K562 (cell line): Measurements from ENCODE around the gene ICAM3. TPM values are rescaled to one million over a fixed set of nuclear protein-coding genes. Genes with fewer than 3 reads are reported as not detected.
A peak's percentile ranks its signal among the peaks of the same experiment; 100 is the strongest.

Experiments used
- BRD4 ChIP-seq: fragments of 200-600 bp; sonication (generic); IDR thresholded peaks from 2 replicates; pipeline ENCODE4 v1.6.1; 2017; ENCODE audit warnings: inconsistent platforms
- CREBBP ChIP-seq: IDR thresholded peaks from one replicate; pipeline ENCODE4 v1.6.1; 2012; ENCODE audit warnings: low read depth, mild to moderate bottlenecking, control low read depth, inconsistent platforms, low read length
- CXXC5 ChIP-seq: fragments of 250-450 bp; sonication (Bioruptor Pico); IDR thresholded peaks from 2 replicates; pipeline ENCODE4 v1.8.0; 2022; ENCODE audit warnings: inconsistent platforms, mild to moderate bottlenecking, moderate library complexity
- FIP1L1 ChIP-seq: fragments of 200-400 bp; formaldehyde crosslinking; IDR thresholded peaks from 2 replicates; pipeline ENCODE4 v1.6.1; 2018; ENCODE audit warnings: mild to moderate bottlenecking, low read depth, low read length; ENCODE audit not compliant: poor library complexity, severe bottlenecking
- FOS ChIP-seq: IDR thresholded peaks from 3 replicates; pipeline ENCODE4 v1.6.1; 2011; ENCODE audit not compliant: insufficient read length; ENCODE audit errors: extremely low read depth
- HNRNPK ChIP-seq: fragments of 200-400 bp; formaldehyde crosslinking; IDR thresholded peaks from one replicate; pipeline ENCODE4 v1.6.1; 2018; ENCODE audit warnings: mild to moderate bottlenecking, low read depth, low read length; ENCODE audit not compliant: poor library complexity, severe bottlenecking
- HSF4 ChIP-seq: fragments of 250-450 bp; sonication (Bioruptor Pico); IDR thresholded peaks from 2 replicates; pipeline ENCODE4 v2.1.2; 2022; ENCODE audit warnings: mild to moderate bottlenecking, moderate library complexity, borderline replicate concordance
- KHSRP ChIP-seq: fragments of 450-650 bp; IDR thresholded peaks from 2 replicates; pipeline ENCODE4 v1.6.1; 2017
- KLF6 ChIP-seq: fragments of 250-450 bp; sonication (Bioruptor Pico); IDR thresholded peaks from 2 replicates; pipeline ENCODE4 v1.4.0; 2020; ENCODE audit warnings: mild to moderate bottlenecking, moderate library complexity, borderline replicate concordance
- MEIS2 ChIP-seq: fragments of 450-650 bp; IDR thresholded peaks from 2 replicates; pipeline ENCODE4 v1.6.1; 2014; ENCODE audit warnings: mild to moderate bottlenecking; ENCODE audit not compliant: partially characterized antibody
- NBN ChIP-seq: fragments of 450-650 bp; IDR thresholded peaks from 2 replicates; pipeline ENCODE4 v1.6.1; 2016; ENCODE audit warnings: low read depth, mild to moderate bottlenecking
- NFIC ChIP-seq: fragments of 450-650 bp; IDR thresholded peaks from 2 replicates; pipeline ENCODE4 v1.6.1; 2017; ENCODE audit warnings: mild to moderate bottlenecking, inconsistent platforms
- NRF1 ChIP-seq, 2 experiments: fragments of 450-650 bp; IDR thresholded peaks in 1 of 2; conservative IDR thresholded peaks in 1 of 2; 2 replicates each; pipeline ENCODE4 v1.6.1; 2014; ENCODE audit warnings: mild to moderate bottlenecking in 2 of 2
- PCBP1 ChIP-seq: fragments of 200-400 bp; formaldehyde crosslinking; IDR thresholded peaks from 2 replicates; pipeline ENCODE4 v1.6.1; 2018; ENCODE audit warnings: mild to moderate bottlenecking, low read depth, low read length; ENCODE audit not compliant: poor library complexity, severe bottlenecking
- POLR2A ChIP-seq: fragments of 450-650 bp; conservative IDR thresholded peaks from 2 replicates; pipeline ENCODE4 v1.6.1; 2016
- SMAD1 ChIP-seq: fragments of 150-350 bp; IDR thresholded peaks from 2 replicates; pipeline ENCODE4 v1.6.1; 2014; ENCODE audit warnings: low read length, low read depth; ENCODE audit not compliant: partially characterized antibody
- TCF7L2 ChIP-seq: fragments of 150-350 bp; IDR thresholded peaks from 2 replicates; pipeline ENCODE4 v1.6.1; 2016; ENCODE audit warnings: low read depth, mild to moderate bottlenecking, low read length, moderate library complexity
- TGIF2 ChIP-seq: sonication (generic); formaldehyde crosslinking; IDR thresholded peaks from 2 replicates; pipeline ENCODE4 v1.8.1; 2022; ENCODE audit warnings: mild to moderate bottlenecking, missing genetic modification reagents, moderate library complexity
- ZNF143 ChIP-seq: sonication (generic); formaldehyde crosslinking; IDR thresholded peaks from 2 replicates; pipeline ENCODE4 v1.9.0; 2022; ENCODE audit warnings: mild to moderate bottlenecking, missing genetic modification reagents
- polyA plus RNA-seq, 8 experiments: library from polyadenylated mRNA; depleted of rRNA in 4 of 8; stranded (reverse) in 5 of 8; unstranded in 3 of 8; fragments of >200 nt; fragmentation: Nextera tagmentation in 2 of 8; fragmentation: Illumina TruSeq in 1 of 8; extraction: Ambion mirVana in 2 of 8; extraction: Trizol in 1 of 8; gene quantifications; 2 replicates each; pipeline versions ENCODE4 v1.2.1 to v1.2.3, GENCODE V29; 2011 to 2014; ENCODE audit warnings: inconsistent platforms in 1 of 8, missing spikeins in 1 of 8
- total RNA-seq, 7 experiments: library from RNA; depleted of rRNA in 6 of 7; stranded (reverse); fragments of >200 nt in 6 of 7; fragmentation: Illumina TruSeq in 2 of 7; extraction: Trizol in 2 of 7; gene quantifications; 2 replicates each; pipeline versions ENCODE4 v1.2.1 to v1.2.3, GENCODE V29; 2011 to 2021; ENCODE audit warnings: low replicate concordance in 1 of 7
- TF ChIP-seq, protein P1 (sequence below): sonication (generic); formaldehyde crosslinking; IDR thresholded peaks from 2 replicates; pipeline ENCODE4 v1.8.0; 2023; ENCODE audit warnings: mild to moderate bottlenecking, missing genetic modification reagents
- TF ChIP-seq, protein P2 (sequence below): fragments of 450-650 bp; IDR thresholded peaks from 2 replicates; pipeline ENCODE4 v1.7.1; 2018; ENCODE audit warnings: mild to moderate bottlenecking, low read depth; ENCODE audit not compliant: partially characterized antibody
- TF ChIP-seq, protein P3 (sequence below): fragments of 250-450 bp; sonication (Bioruptor Pico); IDR thresholded peaks from 2 replicates; pipeline ENCODE4 v1.9.0; 2021; ENCODE audit warnings: mild to moderate bottlenecking, inconsistent platforms

The ICAM3 gene
- total and polyA plus RNA-seq, 9 of the 15 experiments (the other 6 are each of a cell fraction or from before 2014, with no cell fraction given), result 6.5 to 39.5 (median 24.2) TPM

DNA sequence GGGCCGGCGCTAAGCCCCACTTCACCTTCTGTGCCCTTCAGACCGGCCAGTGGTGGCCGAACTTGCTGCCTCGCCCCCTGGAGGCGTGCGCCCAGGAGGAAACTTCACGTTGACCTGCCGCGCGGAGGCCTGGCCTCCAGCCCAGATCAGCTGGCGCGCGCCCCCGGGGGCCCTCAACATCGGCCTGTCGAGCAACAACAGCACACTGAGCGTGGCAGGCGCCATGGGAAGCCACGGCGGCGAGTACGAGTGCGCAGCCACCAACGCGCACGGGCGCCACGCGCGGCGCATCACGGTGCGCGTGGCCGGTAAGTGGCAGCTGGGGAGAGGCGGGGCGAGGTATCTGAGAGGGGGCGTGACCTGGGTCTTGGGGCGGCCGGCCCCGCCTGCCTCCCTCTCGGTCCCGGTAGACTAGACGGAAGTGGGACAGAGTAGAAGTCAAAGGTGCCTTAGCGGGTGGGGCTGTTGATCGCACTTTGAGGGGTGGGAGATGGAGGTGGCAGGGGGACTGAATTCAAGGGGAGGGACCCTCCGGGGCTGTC is 44.0 kb downstream of the ICAM3 start (continued):
- TF ChIP-seq FIP1L1 (peak; percentile 61), PCBP1 (no peak), CREBBP (no peak), BRD4 (no peak), SMAD1 (no peak), TCF7L2 (no peak), CXXC5 (CRISPR knock-in tag) (no peak), KLF6 (CRISPR knock-in tag) (no peak), FOS (no peak), KHSRP (no peak), MEIS2 (no peak), NRF1 (conservative IDR thresholded peaks at IDR 0.05 in 1 of 2, IDR thresholded peaks at IDR 0.05 in 1 of 2) (no peak), HNRNPK (no peak), ZNF143 (CRISPR knock-in tag) (no peak), NBN (no peak), HSF4 (CRISPR knock-in tag) (no peak), POLR2A (0 out of 2 replicates have a peak, but pooled peaks have one; percentile 11), NFIC (peak; percentile 40; the same call in 1 of the 2 replicates), TGIF2 (no peak)
- TF ChIP-seq, protein P1, sequence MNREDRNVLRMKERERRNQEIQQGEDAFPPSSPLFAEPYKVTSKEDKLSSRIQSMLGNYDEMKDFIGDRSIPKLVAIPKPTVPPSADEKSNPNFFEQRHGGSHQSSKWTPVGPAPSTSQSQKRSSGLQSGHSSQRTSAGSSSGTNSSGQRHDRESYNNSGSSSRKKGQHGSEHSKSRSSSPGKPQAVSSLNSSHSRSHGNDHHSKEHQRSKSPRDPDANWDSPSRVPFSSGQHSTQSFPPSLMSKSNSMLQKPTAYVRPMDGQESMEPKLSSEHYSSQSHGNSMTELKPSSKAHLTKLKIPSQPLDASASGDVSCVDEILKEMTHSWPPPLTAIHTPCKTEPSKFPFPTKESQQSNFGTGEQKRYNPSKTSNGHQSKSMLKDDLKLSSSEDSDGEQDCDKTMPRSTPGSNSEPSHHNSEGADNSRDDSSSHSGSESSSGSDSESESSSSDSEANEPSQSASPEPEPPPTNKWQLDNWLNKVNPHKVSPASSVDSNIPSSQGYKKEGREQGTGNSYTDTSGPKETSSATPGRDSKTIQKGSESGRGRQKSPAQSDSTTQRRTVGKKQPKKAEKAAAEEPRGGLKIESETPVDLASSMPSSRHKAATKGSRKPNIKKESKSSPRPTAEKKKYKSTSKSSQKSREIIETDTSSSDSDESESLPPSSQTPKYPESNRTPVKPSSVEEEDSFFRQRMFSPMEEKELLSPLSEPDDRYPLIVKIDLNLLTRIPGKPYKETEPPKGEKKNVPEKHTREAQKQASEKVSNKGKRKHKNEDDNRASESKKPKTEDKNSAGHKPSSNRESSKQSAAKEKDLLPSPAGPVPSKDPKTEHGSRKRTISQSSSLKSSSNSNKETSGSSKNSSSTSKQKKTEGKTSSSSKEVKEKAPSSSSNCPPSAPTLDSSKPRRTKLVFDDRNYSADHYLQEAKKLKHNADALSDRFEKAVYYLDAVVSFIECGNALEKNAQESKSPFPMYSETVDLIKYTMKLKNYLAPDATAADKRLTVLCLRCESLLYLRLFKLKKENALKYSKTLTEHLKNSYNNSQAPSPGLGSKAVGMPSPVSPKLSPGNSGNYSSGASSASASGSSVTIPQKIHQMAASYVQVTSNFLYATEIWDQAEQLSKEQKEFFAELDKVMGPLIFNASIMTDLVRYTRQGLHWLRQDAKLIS (CRISPR knock-in tag), result no peak
- TF ChIP-seq, protein P2, sequence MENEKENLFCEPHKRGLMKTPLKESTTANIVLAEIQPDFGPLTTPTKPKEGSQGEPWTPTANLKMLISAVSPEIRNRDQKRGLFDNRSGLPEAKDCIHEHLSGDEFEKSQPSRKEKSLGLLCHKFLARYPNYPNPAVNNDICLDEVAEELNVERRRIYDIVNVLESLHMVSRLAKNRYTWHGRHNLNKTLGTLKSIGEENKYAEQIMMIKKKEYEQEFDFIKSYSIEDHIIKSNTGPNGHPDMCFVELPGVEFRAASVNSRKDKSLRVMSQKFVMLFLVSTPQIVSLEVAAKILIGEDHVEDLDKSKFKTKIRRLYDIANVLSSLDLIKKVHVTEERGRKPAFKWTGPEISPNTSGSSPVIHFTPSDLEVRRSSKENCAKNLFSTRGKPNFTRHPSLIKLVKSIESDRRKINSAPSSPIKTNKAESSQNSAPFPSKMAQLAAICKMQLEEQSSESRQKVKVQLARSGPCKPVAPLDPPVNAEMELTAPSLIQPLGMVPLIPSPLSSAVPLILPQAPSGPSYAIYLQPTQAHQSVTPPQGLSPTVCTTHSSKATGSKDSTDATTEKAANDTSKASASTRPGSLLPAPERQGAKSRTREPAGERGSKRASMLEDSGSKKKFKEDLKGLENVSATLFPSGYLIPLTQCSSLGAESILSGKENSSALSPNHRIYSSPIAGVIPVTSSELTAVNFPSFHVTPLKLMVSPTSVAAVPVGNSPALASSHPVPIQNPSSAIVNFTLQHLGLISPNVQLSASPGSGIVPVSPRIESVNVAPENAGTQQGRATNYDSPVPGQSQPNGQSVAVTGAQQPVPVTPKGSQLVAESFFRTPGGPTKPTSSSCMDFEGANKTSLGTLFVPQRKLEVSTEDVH, result no peak
- TF ChIP-seq, protein P3, sequence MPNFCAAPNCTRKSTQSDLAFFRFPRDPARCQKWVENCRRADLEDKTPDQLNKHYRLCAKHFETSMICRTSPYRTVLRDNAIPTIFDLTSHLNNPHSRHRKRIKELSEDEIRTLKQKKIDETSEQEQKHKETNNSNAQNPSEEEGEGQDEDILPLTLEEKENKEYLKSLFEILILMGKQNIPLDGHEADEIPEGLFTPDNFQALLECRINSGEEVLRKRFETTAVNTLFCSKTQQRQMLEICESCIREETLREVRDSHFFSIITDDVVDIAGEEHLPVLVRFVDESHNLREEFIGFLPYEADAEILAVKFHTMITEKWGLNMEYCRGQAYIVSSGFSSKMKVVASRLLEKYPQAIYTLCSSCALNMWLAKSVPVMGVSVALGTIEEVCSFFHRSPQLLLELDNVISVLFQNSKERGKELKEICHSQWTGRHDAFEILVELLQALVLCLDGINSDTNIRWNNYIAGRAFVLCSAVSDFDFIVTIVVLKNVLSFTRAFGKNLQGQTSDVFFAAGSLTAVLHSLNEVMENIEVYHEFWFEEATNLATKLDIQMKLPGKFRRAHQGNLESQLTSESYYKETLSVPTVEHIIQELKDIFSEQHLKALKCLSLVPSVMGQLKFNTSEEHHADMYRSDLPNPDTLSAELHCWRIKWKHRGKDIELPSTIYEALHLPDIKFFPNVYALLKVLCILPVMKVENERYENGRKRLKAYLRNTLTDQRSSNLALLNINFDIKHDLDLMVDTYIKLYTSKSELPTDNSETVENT (CRISPR knock-in tag), result peak; percentile 22; the same call in 1 of the 2 replicates
